ENCODE results near the gene TGFA. TPM values are rescaled to one million over a fixed set of nuclear protein-coding genes. Genes with fewer than 3 reads are reported as not detected.

TGFA gene
- total and polyA plus RNA-seq, 4 donors: 1.1 to 2.9 (median 1.7) TPM

- Histone ChIP-seq H3K4me1 (ENCODE audit: control insufficient read depth in 4 of 4, insufficient read depth in 4 of 4, low read length in 3 of 4) (no peaks in the 10 kb centered on the region), H3K9me3 (ENCODE audit: control insufficient read depth in 4 of 4, low read length in 3 of 4) (peaks cover 0 to 2% (median 0%) of the 10 kb centered on the region in 4 donors), H3K9ac (ENCODE audit: low read depth in 1 of 2, low read length in 2 of 2) (no peak overlapping the region), H3K27me3 (ENCODE audit: control insufficient read depth in 4 of 4, insufficient read depth in 4 of 4, low read length in 3 of 4) (no peaks in the 10 kb centered on the region), H3K27ac (ENCODE audit: low read depth in 1 of 2, low read length in 2 of 2) (no peak overlapping the region), H3K36me3 (ENCODE audit: control insufficient read depth in 4 of 4, insufficient read depth in 3 of 4, low read depth in 1 of 4, low read length in 3 of 4) (no peaks in the 10 kb centered on the region), H3K4me3 (ENCODE audit: low read depth in 1 of 3, low read length in 3 of 3) (no peak overlapping the region)
- no peak for TF ChIP-seq RAD21 (IDR thresholded peaks at IDR 0.05)
- TF ChIP-seq JUND (IDR thresholded peaks at IDR 0.05): no peak
- no peak for TF ChIP-seq GABPA (IDR thresholded peaks at IDR 0.05 in 1 of 2, conservative IDR thresholded peaks at IDR 0.05 in 1 of 2)
- no peak for TF ChIP-seq CTCF (IDR thresholded peaks at IDR 0.05; ENCODE audit: low read depth, low read length, missing input control)
- TF ChIP-seq TAF1 (conservative IDR thresholded peaks at IDR 0.05): no peak
- no peak for TF ChIP-seq ZBTB33 (IDR thresholded peaks at IDR 0.05)
- TF ChIP-seq ATF3 (IDR thresholded peaks at IDR 0.05): no peak
- no peak for TF ChIP-seq HNF4G (IDR thresholded peaks at IDR 0.05)
- no peak for TF ChIP-seq MAX (IDR thresholded peaks at IDR 0.05)
- no peak for TF ChIP-seq EGR1 (IDR thresholded peaks at IDR 0.05; ENCODE audit: low read depth in 2 of 2)
- no peak for TF ChIP-seq HNF4A (conservative IDR thresholded peaks at IDR 0.05)
- no peak for TF ChIP-seq SP1 (IDR thresholded peaks at IDR 0.05)
- no peak for TF ChIP-seq NR2F2 (IDR thresholded peaks at IDR 0.05)
- no peak for TF ChIP-seq RXRA (IDR thresholded peaks at IDR 0.05)
- no peak for TF ChIP-seq YY1 (IDR thresholded peaks at IDR 0.05)
- TF ChIP-seq REST (IDR thresholded peaks at IDR 0.05): no peak
- no peak for TF ChIP-seq FOXA2 (IDR thresholded peaks at IDR 0.05)
- TF ChIP-seq FOXA1 (IDR thresholded peaks at IDR 0.05): no peak
- WGBS: 91% methylated on average over 8 of the region's 8 CpGs
- no peak for DNase-seq (ENCODE audit: low spot score)
These were observed 111.1 kb downstream of the TGFA start for GRCh38 chr2:70442301-70443077.

Data from liver (tissue), 9 donors.